ENCODE data around the gene SRRM4.
"Not testable (repeated sequence)": the region's sequence is repeated elsewhere in the genome, so short reads cannot be mapped to it uniquely, and the experiment has no call there.

SRRM4 gene

DNA sequence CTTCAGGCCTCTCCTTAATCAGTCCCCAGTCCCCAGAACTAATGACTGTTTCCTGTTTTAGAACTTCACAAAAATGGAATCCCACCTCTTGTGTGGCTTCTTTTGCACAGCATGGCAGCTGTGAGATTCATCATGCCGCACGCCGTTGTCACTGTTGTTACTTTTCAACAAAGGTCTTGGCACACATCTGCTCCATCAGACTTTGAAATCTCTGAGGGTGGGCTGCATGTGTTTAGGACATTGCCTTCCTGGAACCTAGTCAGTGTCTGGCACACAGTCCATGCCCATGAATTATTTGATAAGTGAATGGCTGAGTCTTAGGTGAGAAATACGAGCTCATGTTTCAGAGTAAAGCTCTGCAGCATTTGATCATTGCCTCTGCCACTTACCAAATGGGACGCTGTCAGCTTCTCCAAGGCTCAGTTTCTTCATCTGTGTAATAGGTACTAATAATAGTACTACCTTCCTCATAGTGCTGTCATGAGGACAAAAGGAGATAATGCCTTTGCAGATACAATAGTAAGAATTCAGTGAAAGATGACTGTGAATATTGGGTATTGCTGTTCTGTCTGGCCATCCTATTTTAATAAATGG lies 90.4 kb downstream of the SRRM4 start:
- no peak for DNase-seq

DNA sequence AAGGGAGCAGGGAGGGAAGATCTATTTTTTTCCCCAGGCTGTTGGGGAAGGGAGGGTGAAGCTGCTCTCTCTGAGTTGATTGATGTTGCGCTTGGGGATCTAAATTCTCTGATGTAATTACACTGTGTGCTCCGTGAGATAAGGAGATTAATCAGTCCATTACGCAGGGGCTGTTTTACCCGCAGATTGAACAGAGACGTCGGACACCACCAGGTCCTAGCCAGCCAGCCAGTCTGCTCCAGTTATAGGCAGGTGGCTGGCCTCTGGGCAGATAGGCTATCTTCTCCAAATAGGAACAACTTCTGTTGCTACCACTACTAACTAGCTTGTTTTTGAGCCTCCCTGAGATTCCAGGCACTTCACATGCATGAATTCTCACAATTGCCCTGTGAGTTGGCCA lies 91.1 kb downstream of the SRRM4 start:
- DNase-seq: no peak

DNA sequence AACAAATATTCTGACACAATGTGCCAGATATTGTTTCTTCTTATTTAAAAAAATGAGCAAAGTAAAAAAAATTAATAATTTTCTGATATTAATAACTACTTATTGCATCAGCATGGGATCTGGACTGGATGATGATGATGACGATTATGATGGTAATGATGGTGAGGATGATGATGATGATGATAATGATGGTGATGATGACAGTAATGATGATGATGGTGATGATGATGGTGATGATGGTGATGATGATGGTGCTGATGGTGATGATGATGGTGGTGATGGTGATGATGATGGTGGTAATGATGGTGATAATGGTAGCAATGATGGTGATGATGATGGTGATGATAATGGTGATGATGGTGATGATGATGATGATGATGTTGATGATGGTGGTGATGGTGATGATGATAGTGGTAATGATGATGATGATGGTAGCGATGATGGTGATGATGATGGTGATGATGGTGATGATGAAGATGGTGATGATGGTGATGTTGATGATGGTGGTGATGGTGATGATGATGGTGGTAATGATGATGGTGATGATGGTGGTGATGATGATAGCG lies 94.0 kb downstream of the SRRM4 start:
- no peak for DNase-seq

GRCh38 chr12:119075918-119076317 lies 94.6 kb downstream of the SRRM4 start:
- no peak for DNase-seq

GRCh38 chr12:119079530-119079929 lies 98.2 kb downstream of the SRRM4 start:
- DNase-seq: no peak

DNA sequence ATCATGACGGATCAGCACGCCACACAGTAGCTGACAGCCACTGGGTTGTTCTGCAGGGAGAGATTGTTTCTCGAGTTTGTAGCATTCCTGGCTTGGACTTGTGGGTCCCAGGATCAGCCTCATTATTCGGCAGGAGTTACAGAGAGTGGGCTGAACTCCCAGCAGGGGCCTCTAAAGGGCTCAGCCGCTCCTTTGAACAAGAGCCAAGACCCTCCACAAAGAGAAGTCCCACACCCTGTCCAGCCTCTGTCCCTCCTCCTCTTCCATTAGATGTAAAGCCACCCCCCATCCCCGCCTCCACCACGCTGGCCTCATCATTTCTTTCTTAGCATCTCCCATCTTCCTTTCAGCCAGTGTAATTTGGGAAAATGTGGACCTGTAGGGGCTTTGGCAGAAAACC lies 100.7 kb downstream of the SRRM4 start:
- no peak for DNase-seq

DNA sequence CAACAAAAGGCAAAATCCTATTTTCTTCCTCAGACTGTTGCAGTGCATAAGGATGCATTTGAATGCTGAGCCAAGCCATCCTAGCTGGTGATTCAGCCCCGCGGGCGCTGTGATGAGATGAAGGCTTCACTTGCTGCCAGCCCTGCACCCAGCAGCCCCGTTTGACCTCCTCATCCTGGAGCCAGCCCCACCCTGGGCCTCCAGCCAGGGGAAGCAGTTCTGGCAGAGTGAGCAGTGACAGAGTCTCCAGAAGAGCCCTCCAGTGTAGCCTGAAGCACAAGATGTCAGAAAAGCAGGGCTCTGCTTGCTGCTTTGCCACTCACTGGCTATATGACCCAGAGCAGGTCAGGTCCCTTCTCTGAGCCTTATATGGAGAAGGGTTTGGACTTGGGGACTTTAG lies 101.2 kb downstream of the SRRM4 start:
- DNase-seq: no peak

DNA sequence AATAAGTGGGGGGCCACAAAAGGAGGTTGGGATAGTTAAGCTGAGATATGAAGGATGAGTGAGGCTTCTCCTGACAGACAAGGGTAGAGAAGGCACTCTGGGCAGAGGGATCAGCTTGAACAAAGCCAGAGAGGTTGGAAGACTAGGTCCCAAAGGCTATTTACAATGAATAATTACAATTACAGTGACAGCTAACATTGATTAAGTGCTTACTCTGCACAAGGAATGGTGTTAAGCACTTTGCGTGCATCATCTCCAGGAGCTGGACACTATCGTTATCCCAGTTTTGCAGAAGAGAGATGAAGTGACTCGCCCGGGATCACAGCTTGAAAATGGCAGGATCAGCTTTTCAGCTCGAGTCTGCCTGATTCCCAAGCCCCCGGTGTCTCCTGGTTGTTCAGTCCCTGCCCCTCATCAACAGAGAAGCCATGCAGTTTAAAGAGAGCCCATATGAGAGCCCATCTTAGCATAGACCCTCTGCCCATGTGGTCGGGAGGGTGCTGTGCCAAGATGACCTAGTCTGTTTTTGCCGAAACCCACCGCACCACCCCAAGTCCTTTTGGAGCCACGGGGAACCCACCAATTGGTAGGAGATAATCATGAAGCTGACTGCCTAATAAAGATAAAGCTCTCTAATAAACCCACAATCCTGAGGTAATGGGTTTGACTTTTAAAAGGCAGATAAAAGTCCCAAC lies 107.5 kb downstream of the SRRM4 start:
- DNase-seq: no peak

DNA sequence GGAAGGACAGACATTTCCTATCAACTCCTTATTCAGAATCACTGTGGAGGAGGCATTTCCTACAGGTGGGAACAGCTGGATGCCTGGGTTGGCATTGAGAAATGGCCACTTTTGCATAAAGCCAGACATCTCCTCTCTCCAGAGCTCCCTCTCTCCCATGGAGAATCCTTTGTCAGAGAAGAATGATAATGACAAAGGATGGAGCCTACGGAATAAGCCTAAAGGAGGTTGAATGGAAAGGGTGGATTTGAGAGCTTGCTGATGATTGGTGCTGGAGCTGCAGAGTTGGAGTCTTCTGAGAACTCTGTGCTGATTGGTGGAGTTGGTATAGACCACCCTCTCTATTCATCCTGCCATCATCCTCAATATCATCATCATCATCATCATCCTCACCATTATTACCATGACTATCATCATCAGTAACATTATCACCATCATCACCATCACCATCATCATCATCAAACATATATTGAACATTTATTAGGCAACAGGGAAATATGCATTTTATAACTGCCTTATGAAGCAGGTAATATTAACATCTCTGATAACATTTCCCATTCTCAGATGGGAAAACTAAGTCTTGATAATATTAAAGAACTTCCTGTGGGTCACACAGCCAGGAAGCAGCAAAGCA lies 108.2 kb downstream of the SRRM4 start:
- no peak for DNase-seq

DNA sequence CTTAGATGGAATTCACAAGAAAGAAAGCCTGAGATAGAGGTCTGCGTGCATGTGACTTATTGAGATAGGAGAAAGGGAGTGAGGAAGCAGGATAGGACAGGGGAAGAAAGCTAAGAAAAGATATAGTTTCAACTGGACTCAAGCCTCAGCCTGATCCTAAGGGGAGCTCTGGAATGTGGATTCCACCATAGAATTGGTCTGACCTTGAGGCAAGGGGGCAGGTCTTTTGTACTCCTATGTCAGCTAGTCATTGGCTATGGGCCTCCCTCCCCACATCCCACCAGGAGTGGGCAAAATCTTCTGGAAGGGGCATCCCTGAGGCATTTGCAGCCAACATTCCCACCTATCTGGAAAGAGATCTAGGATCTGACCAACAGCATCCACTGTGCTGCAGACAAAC lies 108.9 kb downstream of the SRRM4 start:
- DNase-seq: no peak

GRCh38 chr12:119090865-119091264 lies 109.5 kb downstream of the SRRM4 start:
- DNase-seq: no peak

GRCh38 chr12:119096429-119097202 lies 115.3 kb downstream of the SRRM4 start:
- DNase-seq: no peak

DNA sequence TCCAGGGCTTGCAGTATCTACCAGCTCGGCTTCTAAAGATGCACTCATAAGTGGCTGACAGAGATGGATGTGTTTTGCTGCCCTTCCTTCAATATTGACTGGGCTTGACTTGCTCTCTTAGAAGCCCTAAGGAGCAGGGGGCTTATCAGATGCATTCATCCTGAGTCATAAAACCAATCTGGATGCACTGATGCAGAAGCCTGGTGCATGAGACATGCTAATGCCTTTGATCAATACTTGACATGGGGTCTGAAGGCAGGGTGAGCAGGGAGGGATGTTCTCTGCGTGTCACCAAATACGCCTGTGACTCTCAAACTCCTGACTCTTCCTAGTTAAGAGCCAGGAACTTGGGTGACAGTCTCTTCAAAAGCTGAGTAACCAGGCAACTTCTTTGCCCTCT lies 119.6 kb downstream of the SRRM4 start:
- DNase-seq: no peak

DNA sequence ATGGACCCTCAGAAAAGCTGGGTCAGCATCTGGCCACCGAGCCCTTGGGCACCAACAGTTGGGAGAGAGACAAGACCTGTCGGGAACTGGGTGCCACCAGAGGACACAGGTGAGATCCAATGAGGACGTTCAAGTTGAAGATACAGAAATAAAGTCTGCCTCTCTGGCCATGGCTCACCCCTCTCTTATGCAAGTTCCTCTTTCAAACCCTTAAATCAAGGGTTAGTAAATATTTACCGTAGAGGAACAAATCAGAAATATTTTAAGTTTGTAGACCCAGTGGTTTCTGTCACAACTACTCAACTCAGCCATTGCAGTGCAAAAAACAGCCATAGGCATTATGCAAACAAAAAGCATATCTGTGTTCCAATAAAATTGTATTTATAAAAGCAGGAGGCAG lies 120.9 kb downstream of the SRRM4 start:
- DNase-seq: no peak

GRCh38 chr12:119102714-119103113 lies 121.4 kb downstream of the SRRM4 start:
- DNase-seq: no peak

DNA sequence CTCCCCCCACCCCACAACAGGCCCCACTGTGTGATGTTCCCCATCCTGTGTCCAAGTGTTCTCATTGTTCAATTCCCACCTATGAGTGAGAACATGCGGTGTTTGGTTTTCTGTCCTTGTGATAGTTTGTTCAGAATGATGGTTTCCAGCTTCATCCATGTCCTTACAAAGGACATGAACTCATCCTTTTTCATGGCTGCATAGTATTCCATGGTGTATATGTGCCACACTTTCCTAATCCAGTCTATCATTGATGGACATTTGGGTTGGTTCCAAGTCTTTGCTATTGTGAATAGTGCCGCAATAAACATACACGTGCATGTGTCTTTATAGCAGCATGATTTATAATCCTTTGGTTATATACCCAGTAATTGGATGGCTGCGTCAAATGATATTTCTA lies 123.6 kb downstream of the SRRM4 start:
- not testable (repeated sequence) for DNase-seq

DNA sequence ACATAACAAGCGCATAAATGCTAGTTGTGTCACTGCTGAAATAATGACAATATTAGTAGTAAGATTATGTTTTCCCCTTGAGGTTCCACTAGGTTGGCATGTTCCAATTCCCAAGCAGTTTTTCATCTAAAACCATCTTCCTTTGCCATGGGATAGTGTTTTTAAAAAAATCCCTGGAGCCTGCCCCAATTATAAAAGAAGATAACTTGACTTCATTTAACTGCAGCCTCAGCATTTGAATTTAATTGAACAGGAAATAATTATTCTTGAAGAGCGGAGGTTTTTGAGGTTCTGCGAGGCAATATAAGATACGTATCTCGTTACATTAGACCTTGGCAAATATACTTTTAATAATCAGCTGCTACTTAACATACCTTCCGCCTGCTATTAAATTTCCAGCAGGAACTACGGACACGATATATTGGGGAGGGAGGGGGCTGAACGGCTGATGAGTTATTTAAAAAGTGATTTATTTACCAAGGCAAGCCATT lies 132.2 kb downstream of the SRRM4 start:
- DNase-seq: no peak

DNA sequence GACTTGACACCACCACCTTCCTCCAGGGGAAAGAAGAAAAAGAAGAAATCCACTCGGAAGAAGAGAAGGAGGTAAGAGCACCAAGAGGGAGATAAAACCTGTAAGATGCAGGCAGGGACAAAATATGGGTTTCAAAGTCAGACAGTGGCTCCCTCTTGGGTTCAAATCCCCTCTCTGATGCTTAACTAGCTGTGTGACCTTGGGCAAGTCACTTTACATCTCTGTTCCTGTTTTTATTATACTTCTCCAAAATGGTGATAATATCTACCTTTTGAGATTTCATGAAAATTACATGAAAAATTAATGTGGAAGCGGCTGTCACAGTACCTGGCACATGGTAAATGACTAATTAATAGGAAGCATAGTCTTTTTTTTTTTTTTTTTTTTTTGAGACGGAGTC lies 133.0 kb downstream of the SRRM4 start:
- DNase-seq: no peak

- peak; percentile 47 for DNase-seq
Observed at GRCh38 chr12:119115296-119115905, 134.1 kb downstream of the SRRM4 start.

DNA sequence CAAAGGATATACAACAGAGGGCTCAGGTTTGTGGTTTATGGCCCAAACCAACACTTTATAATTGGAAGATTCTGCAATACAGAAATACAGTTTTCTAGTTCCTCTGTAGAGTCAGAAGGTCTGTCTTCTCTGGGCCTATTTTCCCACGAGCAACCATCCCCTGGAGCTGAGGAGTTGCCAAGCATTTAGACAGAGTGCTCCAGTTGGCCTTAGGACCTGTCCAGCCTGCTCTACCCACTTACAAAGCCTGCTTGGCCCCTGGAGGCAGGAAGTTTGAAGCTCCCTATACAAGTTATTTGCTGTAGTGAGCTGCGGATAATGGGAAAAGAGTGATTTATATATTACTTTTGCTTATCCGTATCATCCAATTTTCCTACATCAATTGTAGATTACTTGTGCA lies 136.6 kb downstream of the SRRM4 start:
- peak; percentile 16 for DNase-seq

DNA sequence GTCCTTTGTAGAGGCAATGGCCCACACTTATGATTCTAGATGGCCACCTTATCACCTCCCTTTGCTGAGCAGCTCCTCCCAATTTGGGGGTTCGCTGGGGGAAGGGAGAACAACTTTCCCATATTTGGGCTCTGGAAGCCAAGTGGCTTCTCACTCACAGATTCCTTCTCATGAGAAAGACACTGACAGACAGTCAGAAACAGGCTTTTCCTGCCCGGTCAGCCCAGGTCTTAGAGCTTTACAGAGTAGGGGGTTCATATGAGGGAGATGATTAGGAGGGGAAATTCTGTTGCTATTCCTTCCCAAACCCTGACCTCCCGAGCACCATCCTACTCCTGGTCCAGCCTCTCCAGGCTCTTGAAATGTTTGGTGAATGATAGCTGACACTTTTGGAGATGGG lies 137.3 kb downstream of the SRRM4 start:
- no peak for DNase-seq

DNA sequence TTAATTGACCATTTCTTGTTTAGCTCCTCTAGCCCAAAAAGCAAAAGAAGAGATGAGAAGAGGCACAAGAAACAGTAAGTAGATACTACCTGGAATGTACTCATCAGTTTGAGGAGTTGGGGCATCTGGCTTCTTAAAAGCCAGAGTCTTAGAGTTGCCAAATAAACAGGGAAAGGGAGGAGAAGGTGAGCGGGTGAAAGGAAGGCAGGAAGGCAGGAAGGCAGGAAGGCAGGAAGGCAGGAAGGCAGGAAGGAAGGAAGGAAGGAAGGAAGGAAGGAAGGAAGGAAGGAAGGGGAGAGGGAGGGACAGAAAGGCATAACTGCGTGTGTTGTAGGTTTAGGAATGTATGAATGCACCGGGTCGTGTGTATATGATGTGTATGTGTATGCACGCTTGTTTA lies 140.7 kb downstream of the SRRM4 start:
- no peak for DNase-seq

DNA sequence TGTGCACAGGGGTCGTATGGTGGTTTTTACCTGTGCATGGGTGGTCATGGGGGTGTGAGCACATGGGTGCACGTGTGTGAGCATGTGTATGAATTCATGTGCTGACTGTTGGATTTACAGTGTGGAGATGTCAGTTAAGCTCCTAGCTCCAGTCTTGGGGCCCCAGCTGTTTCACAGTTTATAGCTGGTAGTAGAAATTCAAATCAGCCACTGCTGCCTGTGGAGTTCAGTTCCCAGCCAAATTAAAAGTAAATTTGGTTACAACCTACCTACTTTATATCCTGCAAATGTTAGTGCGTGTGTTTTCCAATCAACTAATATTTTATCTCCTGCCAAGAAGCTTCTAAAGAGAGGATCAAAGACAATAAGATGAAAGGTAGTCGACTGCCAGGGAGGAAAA lies 141.4 kb downstream of the SRRM4 start:
- DNase-seq: no peak
